Measurements from ENCODE around the gene FANCC.

Gene FANCC

DNA sequence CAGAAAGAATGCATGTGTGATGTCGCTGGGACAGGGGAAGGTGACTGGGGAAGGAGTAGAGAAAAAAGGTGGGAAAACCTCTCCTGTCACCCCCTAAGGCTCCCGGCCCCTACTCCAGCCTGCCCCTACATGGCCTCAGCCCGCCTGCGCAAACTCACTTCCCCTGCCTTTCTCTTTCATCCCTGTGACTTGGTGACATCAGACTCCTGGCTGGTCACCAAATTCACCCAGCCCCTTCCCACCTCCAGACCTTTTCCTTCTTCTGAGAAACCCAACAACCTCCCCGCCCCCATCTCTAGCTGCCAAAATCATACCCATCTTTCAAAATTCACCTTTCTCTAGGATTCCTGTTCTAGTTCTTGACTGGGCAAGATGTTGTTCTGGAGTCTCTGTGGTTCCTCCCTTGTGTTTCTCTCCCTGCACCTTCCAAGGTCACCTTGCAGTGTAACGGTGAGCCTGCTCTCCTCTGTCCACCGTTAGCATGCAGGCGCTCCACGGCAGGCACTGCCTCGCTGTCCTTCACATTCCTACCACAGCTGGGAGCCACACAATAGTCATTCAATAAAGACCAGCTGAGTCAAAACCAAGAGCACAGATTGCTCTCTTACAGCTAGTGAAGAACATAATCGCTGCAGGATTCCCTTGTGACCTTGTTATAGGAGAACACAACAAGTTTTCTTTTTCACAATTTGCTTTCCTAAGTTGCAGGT, 134.5 kb downstream of the FANCC start:
- DNase-seq = no peak

DNA sequence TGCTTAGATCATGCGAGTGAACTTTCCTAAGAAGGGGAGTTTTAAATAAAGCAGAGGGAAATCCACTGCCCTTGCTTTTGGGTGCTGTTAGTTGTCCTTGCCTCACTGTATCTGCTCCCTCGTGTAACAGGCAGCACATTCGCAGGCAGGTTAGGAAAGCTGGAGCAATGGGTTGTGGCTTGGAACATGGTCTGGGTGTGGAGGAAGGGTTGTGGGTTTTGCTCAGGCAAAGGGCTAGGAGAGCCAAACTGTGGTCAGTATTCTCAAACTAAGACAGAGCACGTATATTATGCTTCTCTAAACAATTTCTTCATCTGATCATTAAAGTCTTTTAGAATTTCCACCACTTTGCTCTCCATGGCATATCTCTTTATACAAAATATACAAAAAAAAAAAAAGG, 135.7 kb downstream of the FANCC start:
- DNase-seq = no peak

DNA sequence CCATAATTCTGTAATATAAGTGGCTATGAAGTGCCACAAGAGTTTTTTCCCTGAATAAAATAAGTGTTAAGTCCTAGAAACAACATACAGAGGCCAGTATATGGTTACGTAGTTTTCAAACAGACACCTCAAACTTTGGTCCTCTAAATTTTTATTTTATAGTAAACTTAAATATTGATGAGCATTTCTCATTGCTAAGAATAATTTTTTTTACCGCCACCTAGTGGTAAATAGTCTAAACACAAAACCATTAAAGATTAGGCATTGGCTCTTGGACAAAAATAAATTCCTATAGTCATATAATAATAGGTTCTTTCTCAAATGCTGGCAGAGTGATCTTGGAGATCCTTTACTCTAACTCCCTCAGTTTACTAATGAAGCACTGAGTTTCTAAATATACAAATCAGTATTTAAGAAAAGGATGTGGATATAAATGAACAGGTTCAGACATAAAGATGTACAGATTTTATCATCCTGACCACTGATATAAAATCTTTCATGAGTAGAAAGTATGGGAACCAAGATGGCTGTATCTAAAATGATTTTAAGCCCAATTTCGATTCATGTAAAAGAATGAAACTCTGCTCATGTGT, 136.2 kb downstream of the FANCC start:
- DNase-seq = no peak

DNA sequence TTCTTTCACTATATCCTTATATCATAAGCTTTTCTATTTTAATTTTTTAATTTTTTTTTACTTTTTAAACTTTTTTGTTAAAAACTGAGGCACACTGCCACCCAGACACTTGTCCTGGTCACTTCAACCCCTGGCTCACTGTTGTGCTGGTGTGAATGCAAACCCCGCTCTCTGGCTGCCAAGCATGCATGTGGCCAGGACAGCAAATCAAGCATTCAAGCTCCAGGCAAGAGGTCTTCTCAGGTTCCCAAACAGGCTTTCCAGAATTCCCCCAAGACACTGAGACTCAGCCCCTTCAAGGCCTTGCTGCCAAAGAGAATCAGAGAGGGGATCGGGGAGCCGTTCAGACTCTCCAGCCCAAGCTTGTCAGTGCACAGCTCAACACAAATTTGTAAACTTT, 139.9 kb downstream of the FANCC start:
- no peak for DNase-seq

DNA sequence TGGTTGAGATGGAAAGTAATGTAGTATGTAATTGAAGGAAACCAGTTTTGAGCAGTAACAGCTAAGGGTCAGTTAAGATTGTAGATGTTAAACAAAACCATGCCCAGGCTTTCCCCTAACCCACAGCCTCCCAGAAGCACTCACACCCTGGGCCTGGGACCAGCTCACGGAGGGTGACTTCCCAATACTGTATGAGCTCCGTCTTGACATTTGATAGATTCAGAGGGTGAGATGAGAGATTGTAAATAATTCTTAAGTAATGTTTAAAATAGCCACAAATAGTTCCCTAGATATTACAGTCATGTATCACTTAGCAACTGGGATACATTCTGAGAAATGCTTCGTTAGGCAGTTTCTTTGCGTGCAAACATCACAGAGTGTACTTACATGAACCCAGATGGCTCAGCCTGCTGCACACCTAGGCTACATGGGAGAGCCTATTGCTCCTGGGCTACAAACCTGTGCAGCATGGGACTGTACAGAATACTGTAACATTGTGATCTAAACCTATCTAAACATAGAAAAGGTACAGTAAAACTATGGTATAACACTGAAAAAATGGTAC, 140.7 kb downstream of the FANCC start:
- DNase-seq = no peak

DNA sequence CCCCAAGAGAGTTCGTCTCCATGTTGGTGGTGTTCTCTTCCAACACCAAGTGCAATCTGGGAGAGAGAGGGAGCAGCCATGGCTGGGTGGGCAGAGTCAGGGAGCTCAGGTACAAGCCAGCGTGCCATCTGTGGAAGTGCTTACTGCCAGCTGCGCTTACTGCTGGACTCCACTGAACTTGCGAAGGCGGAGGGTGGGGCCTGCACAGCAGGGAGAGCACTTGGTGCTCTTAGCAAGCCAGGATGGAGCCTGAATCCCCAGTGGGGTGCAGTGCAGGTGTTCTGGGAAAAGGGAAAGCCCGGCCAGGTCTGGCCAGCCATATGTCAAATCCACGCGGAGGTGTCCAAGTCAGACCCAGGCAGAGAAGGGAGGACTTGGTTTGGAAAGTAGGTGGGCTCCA, 142.0 kb downstream of the FANCC start:
- no peak for DNase-seq

DNA sequence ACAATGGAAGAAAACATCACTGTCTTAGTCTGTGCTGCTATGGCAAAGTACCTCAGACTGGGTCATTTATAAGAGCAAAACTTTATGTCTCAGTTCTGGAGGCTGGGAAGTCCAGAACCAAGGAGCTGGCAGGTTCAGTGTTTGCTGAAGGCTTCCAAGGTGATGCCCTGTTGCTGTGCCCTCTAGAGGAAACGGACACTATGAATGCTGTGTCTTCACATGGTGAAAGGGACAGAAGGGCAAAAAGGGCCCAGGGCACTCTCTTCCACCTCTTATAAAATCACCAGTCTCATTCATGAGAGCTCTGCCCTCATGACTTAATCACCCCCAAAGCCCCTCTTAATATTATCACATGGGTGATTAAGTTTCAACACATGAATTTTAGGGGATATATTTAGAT, 143.5 kb downstream of the FANCC start:
- no peak for DNase-seq

DNA sequence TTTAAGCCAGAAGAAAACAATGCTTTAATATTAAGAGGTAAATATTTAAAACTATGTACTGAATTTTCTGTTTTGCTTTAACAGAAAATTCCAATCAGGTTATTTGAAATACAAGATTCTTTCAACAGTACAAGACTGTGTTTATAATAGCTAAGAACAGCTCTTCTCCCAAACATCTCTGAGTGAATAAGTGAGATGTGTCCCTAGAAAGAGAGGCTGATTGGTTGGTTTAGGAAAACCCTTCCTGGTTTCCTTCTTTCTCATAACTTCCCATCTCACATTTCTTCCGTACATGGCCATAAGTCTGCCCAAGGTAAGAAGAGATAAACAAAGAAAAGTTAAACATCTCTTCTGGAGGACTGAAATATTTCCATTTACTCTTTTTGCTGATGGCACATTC, 145.9 kb downstream of the FANCC start:
- DNase-seq = no peak

DNA sequence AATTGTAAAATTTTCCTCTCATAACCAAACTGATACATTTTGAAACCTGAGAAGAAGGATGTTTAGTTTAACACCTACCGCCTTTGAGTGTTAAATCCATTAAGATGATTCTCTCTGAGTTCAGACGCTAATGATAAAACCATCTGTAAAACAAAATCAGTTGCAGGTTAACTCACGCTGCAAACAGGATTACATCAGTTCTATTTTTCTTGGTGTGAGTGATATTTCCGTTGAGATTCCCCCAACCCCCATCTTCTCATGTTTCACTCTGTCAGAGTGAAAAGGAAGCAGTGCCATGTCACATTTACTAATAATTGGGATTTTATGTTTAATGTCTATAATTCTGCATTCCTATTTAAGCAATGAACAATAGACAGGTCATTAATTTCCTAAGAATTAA, 146.5 kb downstream of the FANCC start:
- no peak for DNase-seq

DNA sequence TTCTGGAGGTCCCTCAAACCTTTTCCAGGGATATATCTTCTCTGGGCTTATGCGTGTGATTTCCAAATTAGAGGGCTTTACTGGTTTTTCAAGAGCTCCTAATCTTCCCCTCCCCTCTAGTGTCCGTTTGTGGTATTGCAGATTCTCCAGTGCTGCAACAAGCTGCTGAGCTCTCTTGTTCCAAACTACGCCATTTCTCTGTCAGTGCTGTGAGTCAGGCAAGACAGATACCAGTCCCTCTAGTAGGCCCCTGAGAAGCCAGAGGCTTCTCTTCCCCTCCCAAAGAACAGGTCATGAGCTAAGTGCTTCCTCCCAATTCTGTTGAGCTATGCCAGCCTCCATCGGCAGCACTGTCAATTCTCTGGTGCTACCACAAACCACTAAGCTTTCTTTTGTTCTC, 149.5 kb downstream of the FANCC start:
- peak; percentile 5 for DNase-seq

DNA sequence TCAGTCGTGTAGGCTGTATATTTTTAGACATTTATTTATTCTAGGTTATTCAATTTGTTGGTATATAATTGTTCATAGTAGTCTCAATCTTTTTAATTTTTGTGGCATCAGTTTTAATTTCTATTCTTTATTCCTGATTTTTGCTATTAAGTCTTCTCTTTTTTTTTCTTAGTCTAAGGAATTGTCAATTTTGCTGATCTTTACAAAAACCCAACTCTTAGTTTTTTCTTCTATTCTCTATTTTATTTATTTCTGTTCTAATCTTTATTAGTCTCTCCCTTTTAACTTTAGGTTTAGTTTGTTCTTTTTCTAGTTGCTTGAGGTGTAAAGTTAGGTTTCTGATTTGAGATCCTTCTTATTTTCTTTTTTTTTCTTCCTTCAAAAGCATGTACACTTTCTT, 152.5 kb downstream of the FANCC start:
- no peak for DNase-seq

DNA sequence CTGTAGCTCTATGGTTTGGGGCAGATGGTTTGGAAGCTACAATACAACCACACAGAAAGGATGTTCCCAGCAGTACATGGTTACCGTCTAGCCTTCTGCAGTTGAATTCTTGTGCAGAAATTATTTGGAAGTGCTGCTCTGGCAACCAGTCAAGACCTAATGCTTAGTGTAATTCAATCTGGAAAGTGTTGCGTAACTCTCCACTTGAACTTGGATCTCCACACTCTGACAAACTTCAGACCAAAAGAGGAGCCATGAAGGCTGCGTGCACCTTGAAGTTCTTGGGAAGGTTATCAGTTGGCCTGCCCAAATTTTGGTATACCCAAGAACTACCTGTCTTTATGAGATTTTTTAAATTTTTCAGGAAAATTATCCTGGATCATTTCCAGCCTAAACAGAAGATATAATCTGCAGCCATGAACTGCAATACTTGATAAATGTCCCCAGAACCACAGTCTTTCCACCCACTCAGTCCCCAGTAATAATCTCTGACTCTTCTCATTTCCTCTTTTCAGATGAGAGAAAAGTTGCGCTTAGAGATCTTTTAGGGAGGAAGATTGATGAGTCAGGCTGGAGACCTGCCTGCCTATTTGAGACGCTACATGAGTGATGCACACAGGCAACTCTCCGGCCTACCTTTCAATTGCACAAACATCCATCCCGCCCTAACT, 159.9 kb downstream of the FANCC start:
- DNase-seq = no peak

DNA sequence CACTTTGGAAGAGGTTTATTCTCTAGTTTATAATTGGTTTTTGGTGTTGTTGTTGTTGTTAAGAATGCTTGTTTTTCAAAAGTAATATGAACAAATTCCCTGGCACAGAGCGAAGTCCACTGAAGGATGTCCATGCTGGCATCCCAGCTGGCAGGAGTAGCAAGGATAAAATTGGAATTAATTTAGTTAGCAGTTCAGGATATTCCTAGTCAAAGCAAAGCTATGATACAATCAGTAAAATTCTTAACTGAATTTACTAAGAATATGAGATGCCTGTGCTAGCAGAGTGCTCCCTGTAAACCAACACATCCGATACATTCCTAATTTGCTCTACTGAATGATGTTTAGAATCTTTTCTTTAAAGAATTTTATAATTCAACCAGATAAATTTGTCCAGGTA, 161.4 kb downstream of the FANCC start:
- no peak for DNase-seq

DNA sequence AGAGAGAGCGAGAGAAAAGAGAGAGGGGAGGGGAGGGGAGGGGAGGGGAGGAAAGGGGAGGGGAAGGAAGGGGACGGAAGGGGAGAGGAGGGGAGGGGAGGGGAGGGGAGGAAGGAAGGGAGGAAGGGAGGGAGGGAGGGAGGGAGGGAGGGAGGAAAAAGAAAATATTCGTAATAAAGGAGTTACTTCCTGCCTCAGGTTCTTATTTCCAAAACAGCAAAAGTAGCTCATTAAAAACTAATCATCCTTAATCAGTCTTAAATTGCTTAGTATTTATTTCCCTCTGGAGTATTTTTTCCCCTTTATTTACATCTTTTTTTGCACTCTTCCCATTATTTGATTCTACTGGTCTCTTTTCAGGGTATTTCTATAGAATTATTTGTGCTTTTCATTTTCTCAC, 162.3 kb downstream of the FANCC start:
- DNase-seq = no peak

DNA sequence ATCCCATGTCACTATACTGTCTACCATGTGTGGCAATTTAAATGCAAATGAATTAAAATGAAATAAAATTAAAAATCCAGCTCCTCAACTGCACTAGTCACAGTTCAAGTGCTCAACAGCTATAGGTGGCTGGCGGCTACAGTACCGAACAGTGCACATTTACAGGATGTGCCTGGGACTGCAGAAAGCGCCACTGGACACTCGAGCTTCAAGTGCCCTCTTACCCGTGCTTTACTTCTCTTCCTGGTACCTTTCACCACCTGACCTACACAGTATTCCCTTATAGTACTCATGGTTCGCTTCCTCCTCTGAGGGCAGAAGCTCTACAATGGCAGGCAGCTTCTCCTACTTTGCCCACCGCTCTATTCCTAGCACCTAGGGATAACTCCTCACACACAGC, 166.6 kb downstream of the FANCC start:
- DNase-seq = no peak

DNA sequence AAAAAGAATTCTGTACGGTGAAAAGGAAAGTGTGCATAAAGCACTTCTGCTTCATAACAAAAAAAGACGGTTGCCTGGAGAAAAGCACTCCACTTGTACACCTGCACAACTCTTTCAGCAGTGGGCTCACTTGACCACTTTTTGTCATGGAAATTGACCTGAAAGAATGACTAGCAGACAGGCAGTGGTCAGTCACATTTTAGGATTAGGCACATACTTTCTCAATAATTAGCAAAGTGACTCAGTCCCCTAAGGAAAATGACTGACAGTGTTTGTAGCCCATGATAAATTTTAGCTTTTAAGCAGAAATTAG, 169.3 kb downstream of the FANCC start:
- DNase-seq = no peak

DNA sequence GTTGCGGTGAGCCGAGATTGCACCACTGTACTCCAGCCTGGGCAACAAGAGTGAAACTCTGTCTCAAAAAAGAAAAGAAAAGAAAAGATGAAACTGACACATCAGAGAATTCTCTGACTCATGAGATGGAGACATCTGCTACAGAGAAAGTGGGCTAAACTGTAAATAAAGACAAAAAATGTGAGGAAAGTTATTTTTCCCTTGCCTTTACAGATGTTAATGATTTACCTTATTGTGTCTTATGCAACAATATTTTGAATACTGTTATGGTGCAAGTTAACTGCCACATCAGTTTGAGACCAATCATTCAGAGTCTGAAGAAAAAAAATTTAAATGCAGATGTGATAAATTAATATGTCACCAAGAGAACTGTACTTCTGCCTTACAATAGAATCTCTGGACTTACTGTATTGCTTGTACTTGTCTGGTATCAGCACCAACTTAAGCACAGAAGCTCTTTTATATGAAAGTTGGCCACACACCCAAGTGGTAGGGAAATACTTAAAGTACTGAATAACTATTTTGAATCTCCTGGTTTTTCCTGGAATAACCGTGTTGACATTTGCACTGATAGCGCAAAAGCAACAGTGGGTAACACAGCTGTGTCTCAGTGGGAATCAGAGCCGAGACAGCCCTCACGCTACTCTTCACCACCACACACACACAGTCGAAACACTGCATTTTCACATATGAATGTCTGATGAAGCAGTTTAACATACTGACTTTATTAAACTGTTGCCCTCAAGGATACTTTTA, 169.9 kb downstream of the FANCC start:
- no peak for DNase-seq

DNA sequence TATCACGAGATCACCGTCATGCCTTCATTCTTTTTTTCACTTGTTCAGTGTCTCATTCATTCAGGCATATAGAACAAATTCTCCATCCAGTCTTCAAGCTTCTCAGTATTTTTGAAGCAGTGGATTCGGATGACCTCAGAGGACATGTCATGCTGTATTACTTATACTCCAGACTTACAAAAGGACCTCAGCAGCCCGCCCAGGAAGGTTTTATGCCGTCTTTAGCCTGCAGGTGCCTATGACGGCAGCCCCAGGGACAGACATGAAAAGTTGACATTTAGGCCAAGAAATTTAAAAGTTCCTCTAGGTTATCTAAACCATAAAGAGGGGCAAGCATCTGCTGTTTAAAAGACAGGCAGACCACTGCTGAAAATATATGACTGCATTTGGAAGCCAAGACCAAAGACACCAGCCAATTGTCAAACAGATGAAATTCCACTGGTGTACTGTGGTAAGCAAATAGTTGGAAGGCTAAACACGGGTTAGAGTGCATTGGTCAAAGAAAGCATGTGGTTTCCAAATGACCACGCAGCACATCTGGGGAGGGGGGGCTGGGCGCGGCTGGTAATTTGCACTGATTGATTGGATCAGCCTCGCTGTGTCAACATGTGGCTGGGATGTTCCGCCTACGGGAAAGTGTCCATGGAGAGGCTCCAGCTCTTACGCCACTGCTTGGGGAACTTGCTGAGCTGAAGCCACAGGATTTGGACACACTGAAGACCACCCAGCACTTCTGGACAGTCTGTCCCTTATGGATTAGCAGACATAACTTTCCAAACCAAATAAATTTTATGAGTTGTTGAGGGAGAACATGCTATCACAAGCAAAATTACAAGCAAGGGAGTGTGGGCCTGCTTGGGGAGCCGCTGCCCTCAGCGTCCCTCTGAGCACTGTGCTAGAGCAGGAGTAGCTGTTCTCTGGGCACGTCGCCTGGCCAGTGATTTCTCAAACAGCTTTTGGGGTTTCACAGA, 173.6 kb downstream of the FANCC start:
- no peak for DNase-seq

DNA sequence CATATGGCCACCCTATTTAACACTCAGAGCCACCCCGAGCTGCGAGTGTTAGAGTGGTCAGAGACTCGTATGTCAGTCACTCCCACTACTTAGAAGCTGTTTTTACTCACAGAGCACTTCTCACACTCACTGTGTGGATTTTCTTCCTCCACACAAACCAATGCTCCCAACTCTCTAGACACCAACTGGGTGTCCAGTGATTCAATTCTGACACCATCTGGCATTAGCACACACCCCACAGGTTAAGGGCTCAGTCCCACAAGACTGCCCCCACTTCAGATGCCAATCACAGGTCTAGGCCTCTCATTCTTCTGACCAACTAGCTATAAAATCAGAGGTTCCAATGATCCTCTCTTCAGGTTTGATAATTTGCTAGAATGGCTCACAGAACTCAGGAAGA, 174.8 kb downstream of the FANCC start:
- DNase-seq = no peak

DNA sequence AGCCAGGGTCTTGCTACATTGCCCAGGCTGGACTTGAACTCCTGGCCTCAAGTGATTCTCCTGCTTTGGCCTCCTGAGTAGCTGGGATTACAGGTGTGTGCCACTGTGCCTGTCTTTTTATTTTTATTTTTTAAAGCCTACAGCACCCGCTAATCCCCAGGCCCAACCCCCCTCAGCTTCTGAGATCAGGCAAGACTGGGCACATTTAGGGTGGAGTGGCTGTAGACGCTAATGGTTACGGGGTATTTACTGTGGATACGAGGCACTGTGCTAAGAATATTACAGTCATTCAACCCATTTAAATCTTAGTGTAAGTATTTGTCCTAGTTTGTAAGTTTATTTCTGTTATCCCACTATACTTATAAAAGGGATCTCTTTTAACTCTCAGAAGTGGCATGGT, 175.2 kb downstream of the FANCC start:
- DNase-seq = no peak

DNA sequence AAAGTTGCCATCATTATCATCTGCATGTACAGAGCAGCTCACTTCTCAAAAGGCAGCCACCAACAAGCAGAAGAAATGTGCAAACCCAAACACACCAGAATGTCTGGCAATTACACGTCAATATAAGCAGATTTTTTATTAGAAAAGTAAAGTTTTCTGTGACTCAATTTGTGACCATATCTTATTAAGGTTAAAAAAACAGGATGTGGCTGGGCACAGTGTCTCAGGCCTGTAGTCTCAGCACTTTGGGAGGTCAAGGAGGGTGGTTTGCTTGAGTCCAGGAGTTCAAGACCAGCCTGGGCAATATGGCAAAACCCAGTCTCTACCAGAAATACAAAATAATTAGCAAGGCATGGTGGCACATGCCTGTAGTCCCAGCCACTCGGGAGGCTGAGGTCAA, 176.7 kb downstream of the FANCC start:
- no peak for DNase-seq

DNA sequence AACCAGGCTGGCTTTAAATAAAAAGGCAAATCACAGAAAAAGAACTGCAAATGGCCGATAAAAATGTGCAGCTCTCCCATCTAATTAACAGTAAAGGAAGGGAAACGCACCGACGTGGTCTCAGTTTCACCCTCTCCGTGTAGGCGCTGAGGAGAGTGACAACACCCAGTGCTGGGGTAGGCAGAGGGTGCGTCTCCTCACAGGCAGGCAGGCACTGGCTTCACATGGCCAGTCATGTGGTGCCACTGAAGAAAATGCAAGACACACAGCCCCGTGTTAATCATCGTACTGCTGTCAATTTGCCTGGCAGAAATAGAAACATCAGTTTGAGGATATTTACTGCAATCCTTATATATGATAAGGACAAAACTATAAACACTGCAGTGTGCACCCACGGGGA, 178.4 kb downstream of the FANCC start:
- DNase-seq = no peak

DNA sequence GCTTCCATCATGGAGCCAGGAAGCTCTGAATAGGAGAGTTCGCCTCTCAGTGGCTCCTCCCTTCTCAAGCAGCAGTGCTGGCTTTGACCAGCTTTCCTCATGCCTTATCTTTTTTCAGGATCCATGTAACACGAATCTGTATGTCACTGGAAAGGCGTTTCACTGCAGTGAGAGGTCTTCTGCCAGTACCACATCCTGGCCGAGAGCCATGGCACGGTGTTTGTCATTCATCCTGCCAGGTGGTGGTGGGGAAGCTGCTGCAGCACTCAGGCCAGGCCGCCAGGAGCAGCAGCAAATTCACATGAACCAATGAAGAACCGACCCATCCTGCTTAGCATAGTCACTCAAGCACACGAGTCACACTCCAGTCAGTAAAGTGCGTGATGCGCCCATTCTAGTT, 179.0 kb downstream of the FANCC start:
- DNase-seq = no peak
